Neural progenitor cell (in vitro differentiated cells): ENCODE results near the gene COL13A1. TPM values are rescaled to one million over a fixed set of nuclear protein-coding genes. Genes with fewer than 3 reads are reported as not detected.
A peak's percentile ranks its signal among the peaks of the same experiment; 100 is the strongest.

ENCODE experiments used
- DNase-seq: peaks from one replicate; pipeline ENCODE4 v3.0.0-alpha.2; 2016; ENCODE audit warnings: low spot score
- H2AFZ ChIP-seq: fragments of 200-600 bp; sonication (generic); replicated peaks from 2 replicates; pipeline ENCODE4 v1.6.1; 2016; ENCODE audit warnings: antibody characterized with exemption
- H3F3A ChIP-seq: fragments of 200-600 bp; sonication (generic); 2 replicates; pipeline ENCODE4 v1.6.1; 2016; ENCODE audit warnings: antibody characterized with exemption, low read depth
- H3K27ac ChIP-seq: fragments of 200-600 bp; sonication (generic); 2 replicates; pipeline ENCODE4 v1.5.1; 2016; ENCODE audit warnings: mild to moderate bottlenecking
- H3K27me3 ChIP-seq: fragments of 200-600 bp; sonication (generic); 2 replicates; pipeline ENCODE4 v1.6.1; 2016; ENCODE audit warnings: mild to moderate bottlenecking, moderate library complexity
- H3K36me3 ChIP-seq: fragments of 200-600 bp; sonication (generic); 2 replicates; pipeline ENCODE4 v1.5.1; 2016
- H3K4me1 ChIP-seq: fragments of 200-600 bp; sonication (generic); 2 replicates; pipeline ENCODE4 v1.6.1; 2016; ENCODE audit warnings: mixed run types
- H3K4me2 ChIP-seq: fragments of 200-600 bp; sonication (generic); 2 replicates; pipeline ENCODE4 v1.6.1; 2016
- H3K4me3 ChIP-seq: fragments of 200-600 bp; sonication (generic); 2 replicates; pipeline ENCODE4 v1.5.1; 2016
- H3K79me2 ChIP-seq: fragments of 200-600 bp; sonication (generic); 2 replicates; pipeline ENCODE4 v1.6.1; 2016; ENCODE audit warnings: low read depth
- H3K9ac ChIP-seq: fragments of 200-600 bp; sonication (generic); 2 replicates; pipeline ENCODE4 v1.6.1; 2016
- H3K9me3 ChIP-seq: fragments of 200-600 bp; sonication (generic); 2 replicates; pipeline ENCODE4 v1.5.1; 2016; ENCODE audit warnings: low read depth
- H4K20me1 ChIP-seq: fragments of 200-600 bp; sonication (generic); 2 replicates; pipeline ENCODE4 v1.6.1; 2016; ENCODE audit warnings: low read depth
- H3K27ac Mint-ChIP-seq: 3 replicates; pipeline ENCODE4 v1.8.0; 2021; ENCODE audit warnings: mixed read lengths
- H3K27me3 Mint-ChIP-seq: 2 replicates; pipeline ENCODE4 v1.8.0; 2022; ENCODE audit warnings: low read depth, mild to moderate bottlenecking, inconsistent platforms, moderate library complexity, mixed read lengths; ENCODE audit not compliant: insufficient read depth
- H3K36me3 Mint-ChIP-seq: 3 replicates; pipeline ENCODE4 v1.8.0; 2021; ENCODE audit warnings: mixed read lengths
- H3K4me1 Mint-ChIP-seq: 3 replicates; pipeline ENCODE4 v1.8.0; 2021; ENCODE audit warnings: mixed read lengths
- H3K4me3 Mint-ChIP-seq: 3 replicates; pipeline ENCODE4 v1.8.0; 2021; ENCODE audit warnings: mild to moderate bottlenecking, moderate library complexity, mixed read lengths
- H3K9me3 Mint-ChIP-seq: 3 replicates; pipeline ENCODE4 v1.8.0; 2020; ENCODE audit warnings: mixed read lengths
- CTCF ChIP-seq: fragments of 200-600 bp; sonication (generic); IDR thresholded peaks from 2 replicates; pipeline ENCODE4 v1.5.1; 2017; ENCODE audit warnings: antibody characterized with exemption, mild to moderate bottlenecking
- EZH2 ChIP-seq: fragments of 200-600 bp; sonication (generic); IDR thresholded peaks from 2 replicates; pipeline ENCODE4 v1.6.1; 2017; ENCODE audit warnings: antibody characterized with exemption, mild to moderate bottlenecking, moderate library complexity
- EZH2phosphoT487 ChIP-seq: fragments of 200-600 bp; sonication (generic); IDR thresholded peaks from 2 replicates; pipeline ENCODE4 v1.6.1; 2017; ENCODE audit warnings: antibody characterized with exemption
- total RNA-seq: library from RNA; depleted of rRNA; stranded (reverse); fragments of >200 nt; gene quantifications from 2 replicates; pipeline ENCODE4 v1.2.3, GENCODE V29; 2015; ENCODE audit warnings: low replicate concordance

COL13A1 gene
- total RNA-seq, 1 donor from 2014 or later, result 1.3 TPM

DNA sequence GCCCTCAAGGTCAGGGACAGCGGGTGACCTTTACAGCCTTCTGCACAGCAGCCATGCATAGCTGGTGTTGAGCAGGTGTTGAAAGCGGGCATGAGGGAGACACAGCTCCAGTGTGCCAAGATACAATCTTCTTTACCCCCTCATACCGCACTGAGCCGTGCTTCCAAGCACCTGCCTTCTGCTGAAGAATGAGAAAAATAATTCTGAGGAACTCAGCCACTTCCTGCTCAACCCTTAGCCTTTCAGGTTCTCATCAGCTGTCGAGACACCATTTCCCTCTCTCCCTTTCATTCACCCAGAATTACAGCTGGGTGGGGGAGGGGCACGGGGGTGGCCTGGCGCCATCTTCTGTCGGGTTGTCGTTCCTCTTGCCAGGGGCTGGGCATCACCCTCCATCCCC lies 58.6 kb downstream of the COL13A1 start:
- H3K4me2 ChIP-seq, result no peak overlapping the region
- Mint-ChIP-seq H3K36me3 (no peaks in the 10 kb centered on the region), H3K27ac (no peak overlapping the region), H3K4me1 (peaks cover 41% of the 10 kb centered on the region), H3K9me3 (no peaks in the 10 kb centered on the region), H3K4me3 (no peak overlapping the region), H3K27me3 (peaks cover 8% of the 10 kb centered on the region)
- H4K20me1 ChIP-seq, result no peaks in the 10 kb centered on the region
- no peaks in the 10 kb centered on the region for H3K36me3 ChIP-seq
- no peaks in the 10 kb centered on the region for H3K27me3 ChIP-seq
- TF ChIP-seq EZH2 (no peak), CTCF (no peak), EZH2phosphoT487 (no peak)
- peaks cover 22% of the 10 kb centered on the region for H3K4me1 ChIP-seq
- H3K27ac ChIP-seq, result no peak overlapping the region
- H3K9me3 ChIP-seq, result no peaks in the 10 kb centered on the region
- no peak overlapping the region for H3K9ac ChIP-seq
- H2AFZ ChIP-seq, result no peak overlapping the region
- H3F3A ChIP-seq, result no peaks in the 10 kb centered on the region
- no peaks in the 10 kb centered on the region for H3K79me2 ChIP-seq
- no peak for DNase-seq
- no peak overlapping the region for H3K4me3 ChIP-seq

- H3K27ac Mint-ChIP-seq, result no peak overlapping the region
- Histone ChIP-seq H3K9me3 (no peaks in the 10 kb centered on the region), H4K20me1 (no peaks in the 10 kb centered on the region), H2AFZ (no peak overlapping the region), H3K9ac (no peak overlapping the region), H3K27ac (no peak overlapping the region), H3K36me3 (no peaks in the 10 kb centered on the region), H3K27me3 (no peaks in the 10 kb centered on the region), H3K4me1 (peaks cover 35% of the 10 kb centered on the region), H3F3A (peaks cover 10% of the 10 kb centered on the region), H3K4me2 (no peak overlapping the region), H3K79me2 (no peaks in the 10 kb centered on the region), H3K4me3 (no peak overlapping the region)
- H3K4me1 Mint-ChIP-seq, result peaks cover 48% of the 10 kb centered on the region
- no peaks in the 10 kb centered on the region for H3K9me3 Mint-ChIP-seq
- TF ChIP-seq CTCF (peak; percentile 41), EZH2 (no peak), EZH2phosphoT487 (no peak)
- no peak for DNase-seq
- H3K27me3 Mint-ChIP-seq, result peaks cover 9% of the 10 kb centered on the region
- H3K4me3 Mint-ChIP-seq, result no peak overlapping the region
- H3K36me3 Mint-ChIP-seq, result no peaks in the 10 kb centered on the region
Measured at GRCh38 chr10:69861251-69862240, 59.8 kb downstream of the COL13A1 start.

- Histone ChIP-seq H4K20me1 (no peaks in the 10 kb centered on the region), H3K4me2 (no peak overlapping the region), H3K36me3 (no peaks in the 10 kb centered on the region), H3K27ac (no peak overlapping the region), H2AFZ (no peak overlapping the region), H3F3A (peaks cover 25% of the 10 kb centered on the region), H3K4me1 (peaks cover 49% of the 10 kb centered on the region), H3K9me3 (no peaks in the 10 kb centered on the region), H3K27me3 (no peaks in the 10 kb centered on the region), H3K4me3 (no peak overlapping the region), H3K79me2 (no peaks in the 10 kb centered on the region), H3K9ac (no peak overlapping the region)
- no peak for TF ChIP-seq EZH2
- TF ChIP-seq EZH2phosphoT487, result no peak
- no peak for TF ChIP-seq CTCF
- H3K9me3 Mint-ChIP-seq, result no peaks in the 10 kb centered on the region
- no peaks in the 10 kb centered on the region for H3K36me3 Mint-ChIP-seq
- peaks cover 61% of the 10 kb centered on the region for H3K4me1 Mint-ChIP-seq
- no peak overlapping the region for H3K4me3 Mint-ChIP-seq
- peaks cover 11% of the 10 kb centered on the region for H3K27me3 Mint-ChIP-seq
- no peak overlapping the region for H3K27ac Mint-ChIP-seq
- no peak for DNase-seq
Measured at GRCh38 chr10:69862882-69863530, 61.3 kb downstream of the COL13A1 start.
